Endothelial cell of umbilical vein (primary cell): ENCODE data around the gene RIPK4. TPM values are rescaled to one million over a fixed set of nuclear protein-coding genes. Genes with fewer than 3 reads are reported as not detected.

ENCODE experiments used
- BruUV-seq: library from RNA; stranded (reverse); fragments of 400-500 nt; replicated peaks from 2 replicates; lab custom pipeline; 2021; lab: Mats Ljungman, UMichigan
- CTCF ChIA-PET: fragments of 300-600, 350-600 bp; sonication (Branson Sonifier 250); formaldehyde crosslinking; loops from one replicate; lab custom pipeline; 2021; ENCODE audit warnings: antibody characterized with exemption, inconsistent platforms; lab: Charles Lee
- POLR2A ChIA-PET: fragments of 300-600, 350-600 bp; sonication (Branson Sonifier 250); formaldehyde crosslinking; loops from one replicate; lab custom pipeline; 2021; ENCODE audit warnings: antibody characterized with exemption, inconsistent platforms; lab: Charles Lee
- DNase-seq: peaks from one replicate; pipeline ENCODE4 v3.0.0-alpha.2; 2011; ENCODE audit warnings: low read depth, low spot score
- FAIRE-seq: peaks from 2 replicates; lab custom pipeline; 2011; peaks lifted over from hg19 to GRCh38; lab: Jason Lieb, UNC
- H2AFZ ChIP-seq: 2 replicates; pipeline ENCODE4 v1.6.0; 2012; ENCODE audit warnings: low read depth, low read length, control low read depth, inconsistent platforms
- H3K27ac ChIP-seq: 2 replicates; pipeline ENCODE4 v1.5.1; 2011; ENCODE audit warnings: low read depth, mild to moderate bottlenecking, control low read depth, low read length, moderate library complexity; ENCODE audit not compliant: insufficient read depth
- H3K27me3 ChIP-seq, 2 experiments: 2 replicates each; pipeline versions ENCODE4 v1.6.0 to v1.6.1; 2011; ENCODE audit warnings: low read length in 2 of 2, mixed read lengths in 1 of 2; ENCODE audit not compliant: control insufficient read depth in 2 of 2, insufficient read depth in 2 of 2
- H3K36me3 ChIP-seq, 2 experiments: 2 replicates in 1 of 2; 3 replicates in 1 of 2; pipeline ENCODE4 v1.5.1; 2011; ENCODE audit warnings: low read length in 2 of 2, mild to moderate bottlenecking in 1 of 2, moderate library complexity in 1 of 2; ENCODE audit not compliant: control insufficient read depth in 2 of 2, insufficient read depth in 2 of 2; ENCODE audit errors: extremely low read depth in 1 of 2
- H3K4me1 ChIP-seq: 3 replicates; pipeline ENCODE4 v1.5.1; 2011; ENCODE audit warnings: mild to moderate bottlenecking, low read length; ENCODE audit not compliant: control insufficient read depth, insufficient read depth; ENCODE audit errors: extremely low read depth
- H3K4me2 ChIP-seq: 2 replicates; pipeline ENCODE4 v1.6.1; 2011; ENCODE audit warnings: low read length, control low read depth, mixed read lengths; ENCODE audit not compliant: insufficient read depth
- H3K4me3 ChIP-seq, 3 experiments: fragments of 200-600 bp in 1 of 3; sonication (generic), shearing (Covaris generic) in 1 of 3; replicated peaks in 1 of 3; 2 replicates each; pipeline ENCODE4 v1.5.1; 2011 to 2016; ENCODE audit warnings: control low read depth in 3 of 3, low read length in 3 of 3, mild to moderate bottlenecking in 2 of 3, inconsistent platforms in 1 of 3, low read depth in 1 of 3, moderate library complexity in 1 of 3; ENCODE audit not compliant: insufficient read depth in 1 of 3
- H3K79me2 ChIP-seq: 2 replicates; pipeline ENCODE4 v1.6.0; 2012; ENCODE audit warnings: low read length, inconsistent platforms; ENCODE audit not compliant: control insufficient read depth, insufficient read depth
- H3K9ac ChIP-seq: replicated peaks from 2 replicates; pipeline ENCODE3; 2011; ENCODE audit warnings: low read length, control low read depth; ENCODE audit not compliant: insufficient read depth; ENCODE audit errors: extremely low read depth
- H3K9me1 ChIP-seq: replicated peaks from 3 replicates; pipeline ENCODE4 v1.6.0; 2011; ENCODE audit warnings: mild to moderate bottlenecking, low read length; ENCODE audit not compliant: control insufficient read depth, insufficient read depth; ENCODE audit errors: extremely low read depth
- H3K9me3 ChIP-seq: replicated peaks from 2 replicates; pipeline ENCODE4 v1.5.1; 2012; ENCODE audit warnings: low read length, inconsistent platforms; ENCODE audit not compliant: control insufficient read depth, insufficient read depth
- H4K20me1 ChIP-seq: replicated peaks from 2 replicates; pipeline ENCODE3; 2011; ENCODE audit warnings: mild to moderate bottlenecking, low read length; ENCODE audit not compliant: control insufficient read depth, insufficient read depth; ENCODE audit errors: extremely low read depth
- CTCF ChIP-seq, 2 donors: IDR thresholded peaks; 1 replicate in 1 of 2; 2 replicates in 1 of 2; pipeline ENCODE4 v1.5.1; 2011; ENCODE audit warnings: low read length in 2 of 2, mild to moderate bottlenecking in 2 of 2, moderate library complexity in 2 of 2, control low read depth in 1 of 2, inconsistent platforms in 1 of 2, low read depth in 1 of 2; ENCODE audit not compliant: insufficient read depth in 1 of 2; ENCODE audit errors: extremely low read depth in 1 of 2
- EZH2 ChIP-seq: IDR thresholded peaks from 2 replicates; pipeline ENCODE4 v1.6.1; 2012; ENCODE audit warnings: borderline replicate concordance, low read depth, mild to moderate bottlenecking, moderate library complexity, low read length, inconsistent platforms; ENCODE audit not compliant: severe bottlenecking
- FOS ChIP-seq: IDR thresholded peaks from 2 replicates; pipeline ENCODE4 v1.6.1; 2011; ENCODE audit warnings: mild to moderate bottlenecking, low read length, moderate library complexity, borderline replicate concordance; ENCODE audit not compliant: insufficient read depth
- GATA2 ChIP-seq: IDR thresholded peaks from 2 replicates; pipeline ENCODE4 v1.7.0; 2011; ENCODE audit warnings: low read depth, mild to moderate bottlenecking, moderate library complexity, mixed read lengths, low read length; ENCODE audit not compliant: insufficient read length, insufficient read depth
- JUN ChIP-seq: IDR thresholded peaks from 2 replicates; pipeline ENCODE4 v1.6.1; 2011; ENCODE audit warnings: borderline replicate concordance, low read depth; ENCODE audit not compliant: insufficient read length, insufficient read depth
- MAX ChIP-seq: IDR thresholded peaks from 2 replicates; pipeline ENCODE4 v1.6.1; 2011; ENCODE audit not compliant: insufficient read depth, insufficient read length
- MYC ChIP-seq: IDR thresholded peaks from one replicate; pipeline ENCODE4 v1.6.1; 2011; ENCODE audit warnings: mild to moderate bottlenecking, low read depth, low read length
- POLR2A ChIP-seq: IDR thresholded peaks from 2 replicates; pipeline ENCODE4 v1.6.1; 2012; ENCODE audit warnings: low read depth, mild to moderate bottlenecking, control low read depth, low read length
- POLR2AphosphoS5 ChIP-seq: IDR thresholded peaks from 2 replicates; pipeline ENCODE4 v1.6.1; 2012; ENCODE audit warnings: low read depth, mild to moderate bottlenecking, control low read depth, low read length, moderate library complexity; ENCODE audit not compliant: insufficient read depth
- dilution Hi-C: fragments of 300-500 bp; cut with MboI; formaldehyde crosslinking; loops from one replicate; pipeline ENCODE4 v1.15.0; 2019; ENCODE audit warnings: low sequenced_read_pairs; ENCODE audit not compliant: extremely low pct_ligation_motif_present
- intact Hi-C: fragments of 100-400 bp; cut with micrococcal nuclease; formaldehyde crosslinking; loops from one replicate; pipeline ENCODE4 v1.10.0; 2022
- polyA plus RNA-seq, 4 experiments: library from polyadenylated mRNA; depleted of rRNA in 3 of 4; stranded (reverse) in 3 of 4; unstranded in 1 of 4; fragments of >200 nt; gene quantifications; 2 replicates each; pipeline versions ENCODE4 v1.2.1 to v1.2.3, GENCODE V29; 2011 to 2012; ENCODE audit warnings: missing spikeins in 1 of 4
- total RNA-seq: library from RNA; stranded (reverse); gene quantifications from 2 replicates; pipeline ENCODE4 v1.2.3, GENCODE V29; 2021

RIPK4 gene
- total and polyA plus RNA-seq, 2 donors (not counting 3 experiments of a cell fraction or from before 2014, with no cell fraction given): not detected

DNA sequence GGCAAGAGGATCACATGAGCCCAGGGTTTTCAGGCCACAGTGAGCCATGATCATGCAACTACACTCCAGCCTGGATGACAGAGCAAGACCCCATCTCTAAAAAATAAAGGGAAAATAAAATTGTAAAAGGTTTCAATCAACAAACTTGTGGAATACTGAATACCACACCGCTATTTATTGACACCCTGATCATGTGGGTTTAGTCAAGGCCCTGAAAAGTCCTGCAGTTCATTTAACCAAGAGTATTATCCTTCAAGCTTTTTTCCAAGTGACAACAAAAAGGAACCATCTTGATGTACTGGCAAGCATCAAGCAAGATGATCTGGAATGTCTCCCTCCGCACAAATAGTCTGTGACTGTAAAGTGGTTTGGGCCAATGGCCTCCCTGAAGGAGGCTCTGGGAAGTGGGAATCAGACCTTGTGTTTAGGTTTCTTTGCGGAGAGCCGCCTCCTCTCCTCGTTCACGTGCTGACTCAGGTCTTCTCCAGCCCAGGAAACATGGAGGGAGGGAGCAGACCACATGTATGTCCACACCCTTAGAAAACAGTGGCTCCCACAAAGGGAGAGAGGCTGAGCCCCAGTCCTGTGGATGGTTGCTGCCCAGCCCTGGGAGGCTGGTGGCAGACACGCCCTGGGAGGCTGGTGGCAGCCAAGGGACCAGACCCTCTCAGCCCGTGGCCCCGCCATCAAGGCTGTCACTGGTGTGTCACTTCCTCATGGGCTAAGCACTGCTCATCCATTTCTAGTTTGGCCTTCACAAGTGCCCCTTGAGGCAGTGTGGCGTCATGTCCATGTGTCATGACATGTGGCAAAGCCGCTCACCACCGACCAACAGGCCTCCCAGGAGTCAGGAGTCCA, 56.7 kb downstream of the RIPK4 start:
- Histone ChIP-seq H3K4me2 (no peak overlapping the region), H3K9ac (no peak overlapping the region), H3K4me3 (no peak overlapping the region), H3K36me3 (no peaks in the 10 kb centered on the region), H2AFZ (no peak overlapping the region), H3K9me1 (no peaks in the 10 kb centered on the region), H4K20me1 (no peaks in the 10 kb centered on the region), H3K9me3 (no peaks in the 10 kb centered on the region), H3K27me3 (peaks cover 13 to 15% of the 10 kb centered on the region in 2 experiments), H3K4me1 (no peaks in the 10 kb centered on the region), H3K27ac (no peak overlapping the region), H3K79me2 (no peaks in the 10 kb centered on the region)
- FAIRE-seq: no peak
- POLR2A ChIA-PET: no interaction called here
- BruUV-seq: no TSS peak
- dilution Hi-C loops (no loop called here), intact Hi-C loops (no loop called here)
- TF ChIP-seq POLR2AphosphoS5 (no peak), MYC (no peak), EZH2 (no peak)
- CTCF ChIA-PET: no interaction called here
- DNase-seq: no peak

- BruUV-seq: no TSS peak
- H3K4me2 ChIP-seq: no peak overlapping the region
- TF ChIP-seq MYC: no peak
- TF ChIP-seq MAX: no peak
- no peak for TF ChIP-seq POLR2A
- TF ChIP-seq CTCF (IDR thresholded peaks at IDR 0.05; ENCODE audit: extremely low read depth in 1 of 2, insufficient read depth in 1 of 2, low read depth in 1 of 2, low read length in 2 of 2): no peak
- no peak for TF ChIP-seq POLR2AphosphoS5
- no peak for TF ChIP-seq EZH2
- no peak for TF ChIP-seq GATA2
- TF ChIP-seq FOS: no peak
- TF ChIP-seq JUN: no peak
- H3K36me3 ChIP-seq: no peaks in the 10 kb centered on the region
- H3K4me3 ChIP-seq: no peak overlapping the region
- H3K79me2 ChIP-seq: no peaks in the 10 kb centered on the region
- DNase-seq (no peak), FAIRE-seq (no peak)
- intact Hi-C loops: no loop called here
- no peaks in the 10 kb centered on the region for H4K20me1 ChIP-seq
- ChIA-PET CTCF (no interaction called here), POLR2A (no interaction called here)
- no peak overlapping the region for H3K27ac ChIP-seq
- no peaks in the 10 kb centered on the region for H3K4me1 ChIP-seq
- no peaks in the 10 kb centered on the region for H3K9me3 ChIP-seq
- dilution Hi-C loops: no loop called here
- no peaks in the 10 kb centered on the region for H3K9me1 ChIP-seq
- H3K27me3 ChIP-seq: peaks cover 13 to 15% of the 10 kb centered on the region in 2 experiments
- no peak overlapping the region for H2AFZ ChIP-seq
- H3K9ac ChIP-seq: no peak overlapping the region
These were observed 57.7 kb downstream of the RIPK4 start for GRCh38 chr21:41709166-41709565.
